Measurements from ENCODE around the gene PELI1. TPM values are rescaled to one million over a fixed set of nuclear protein-coding genes. Genes with fewer than 3 reads are reported as not detected.

The PELI1 gene
- total and polyA plus RNA-seq, 7 donors = 4.4 to 7.6 (median 6.9) TPM

- Histone ChIP-seq H3K4me3 (no peak overlapping the region), H3K27ac (no peak overlapping the region), H3K4me1 (no peaks in the 10 kb centered on the region), H3K36me3 (ENCODE audit: insufficient read depth in 1 of 2, low read depth in 1 of 2) (no peaks in the 10 kb centered on the region), H3K9me3 (no peaks in the 10 kb centered on the region), H3K27me3 (ENCODE audit: insufficient read depth in 3 of 3, low read length in 2 of 3) (no peaks in the 10 kb centered on the region)
- ATAC-seq (no peak), DNase-seq (no peak)
- intact Hi-C loops (cut with DNase I) = loop anchor here in 1 of 2 donors (10.0 kb wide), 1 partner anchor 436 kb away; no protein-coding TSS in a partner anchor
- TF ChIP-seq CTCF (IDR thresholded peaks at IDR 0.05) = no peak
These were observed 85.0 kb downstream of the PELI1 start for GRCh38 chr2:64059270-64059669.

GRCh38 chr2:64056021-64056420 lies 88.2 kb downstream of the PELI1 start:
- no peaks in the 10 kb centered on the region for H3K4me1 ChIP-seq
- H3K36me3 ChIP-seq (ENCODE audit: insufficient read depth in 1 of 2, low read depth in 1 of 2) = no peaks in the 10 kb centered on the region
- H3K27ac ChIP-seq = no peak overlapping the region
- DNase-seq (no peak), ATAC-seq (no peak)
- WGBS, 3 donors = 80 to 88% (median 87%) methylated on average over 2 of the region's 2 CpGs
- no peaks in the 10 kb centered on the region for H3K27me3 ChIP-seq (ENCODE audit: insufficient read depth in 3 of 3, low read length in 2 of 3)
- H3K4me3 ChIP-seq = no peak overlapping the region
- no peaks in the 10 kb centered on the region for H3K9me3 ChIP-seq
- intact Hi-C loops (cut with DNase I) = loop anchor here in 1 of 2 donors (10.0 kb wide), 1 partner anchor 439 kb away; no protein-coding TSS in a partner anchor
- no peak for TF ChIP-seq CTCF (IDR thresholded peaks at IDR 0.05)

- Histone ChIP-seq H3K27ac (no peak overlapping the region), H3K4me3 (no peak overlapping the region), H3K9me3 (no peaks in the 10 kb centered on the region), H3K27me3 (ENCODE audit: insufficient read depth in 3 of 3, low read length in 2 of 3) (no peaks in the 10 kb centered on the region), H3K36me3 (ENCODE audit: insufficient read depth in 1 of 2, low read depth in 1 of 2) (no peaks in the 10 kb centered on the region), H3K4me1 (no peaks in the 10 kb centered on the region)
- DNase-seq (no peak), ATAC-seq (no peak)
- intact Hi-C loops (cut with DNase I) = loop anchor here (5.0 to 10.0 kb wide), 2 partner anchors 88 to 440 kb away; partner anchors contain the start of gene PELI1 (in 1 of the 2)
- TF ChIP-seq CTCF (IDR thresholded peaks at IDR 0.05) = no peak
- 69 to 77% (median 70%) methylated on average over 4 of the region's 4 CpGs for WGBS, 3 donors
These were observed 89.9 kb downstream of the PELI1 start for GRCh38 chr2:64054161-64054915.

GRCh38 chr2:64052463-64053241 lies 91.6 kb downstream of the PELI1 start:
- Histone ChIP-seq H3K27ac (peak overlapping the region; percentile 46), H3K4me3 (no peak overlapping the region), H3K9me3 (no peaks in the 10 kb centered on the region), H3K36me3 (ENCODE audit: insufficient read depth in 1 of 2, low read depth in 1 of 2) (no peaks in the 10 kb centered on the region), H3K27me3 (ENCODE audit: insufficient read depth in 3 of 3, low read length in 2 of 3) (no peaks in the 10 kb centered on the region), H3K4me1 (no peaks in the 10 kb centered on the region)
- intact Hi-C loops (cut with DNase I) = loop anchor here (5.0 to 10.0 kb wide), 2 partner anchors 90 to 442 kb away; partner anchors contain the start of gene PELI1 (in 1 of the 2)
- ATAC-seq (no peak), DNase-seq (no peak)
- WGBS, 3 donors = 78 to 85% (median 83%) methylated on average over 3 of the region's 3 CpGs
- TF ChIP-seq CTCF (IDR thresholded peaks at IDR 0.05) = no peak

All from psoas muscle (tissue), 8 donors.